Measurements from ENCODE around the gene TEX2. TPM values are rescaled to one million over a fixed set of nuclear protein-coding genes. Genes with fewer than 3 reads are reported as not detected.

Gene TEX2
- total and polyA plus RNA-seq, 2 of the 13 experiments (the other 11 are each of a cell fraction or from before 2014, with no cell fraction given), result 21.4 to 37.7 TPM

- TF ChIP-seq TBX3 (IDR thresholded peaks at IDR 0.05; ENCODE audit: borderline replicate concordance) (no peak), PAX8 (CRISPR knock-in tag; IDR thresholded peaks at IDR 0.05; ENCODE audit: borderline replicate concordance) (no peak), MNT (IDR thresholded peaks at IDR 0.05) (no peak), MXI1 (IDR thresholded peaks at IDR 0.05; ENCODE audit: borderline replicate concordance, low read depth, low read length) (no peak), POGZ (CRISPR knock-in tag; IDR thresholded peaks at IDR 0.05) (no peak), ZC3H13 (CRISPR knock-in tag; IDR thresholded peaks at IDR 0.05) (no peak; the same call in 1 of the 2 replicates), ZNF577 (CRISPR knock-in tag; IDR thresholded peaks at IDR 0.05; ENCODE audit: borderline replicate concordance, low read depth) (no peak), SIN3A (IDR thresholded peaks at IDR 0.05; ENCODE audit: borderline replicate concordance, low read depth, low read length) (peak; percentile 42; the same call in 1 of the 2 replicates), ZNF44 (CRISPR knock-in tag; IDR thresholded peaks at IDR 0.05) (no peak), AGO2 (optimal IDR thresholded peaks at IDR 0.05; ENCODE audit: low read depth, low read length) (no peak), MTF1 (CRISPR knock-in tag; IDR thresholded peaks at IDR 0.05) (no peak), ZNF10 (CRISPR knock-in tag; IDR thresholded peaks at IDR 0.05; ENCODE audit: borderline replicate concordance, low read depth) (no peak), ZNF264 (CRISPR knock-in tag; IDR thresholded peaks at IDR 0.05) (no peak), ZNF839 (CRISPR knock-in tag; IDR thresholded peaks at IDR 0.05; ENCODE audit: borderline replicate concordance) (no peak), SYNCRIP (IDR thresholded peaks at IDR 0.05; ENCODE audit: insufficient read depth, low read depth, low read length) (no peak), ZNF142 (CRISPR knock-in tag; IDR thresholded peaks at IDR 0.05) (no peak), KDM5B (CRISPR knock-in tag; IDR thresholded peaks at IDR 0.05; ENCODE audit: borderline replicate concordance) (no peak), HOXA5 (CRISPR knock-in tag; IDR thresholded peaks at IDR 0.05) (no peak; the same call in 1 of the 2 replicates), ZNF580 (CRISPR knock-in tag; IDR thresholded peaks at IDR 0.05; ENCODE audit: borderline replicate concordance, low read depth) (no peak), U2AF1 (optimal IDR thresholded peaks at IDR 0.05; ENCODE audit: low read depth, low read length) (no peak), ZNF841 (CRISPR knock-in tag; IDR thresholded peaks at IDR 0.05; ENCODE audit: borderline replicate concordance) (no peak), ARID2 (CRISPR knock-in tag; IDR thresholded peaks at IDR 0.05; ENCODE audit: borderline replicate concordance) (no peak), SKI (IDR thresholded peaks at IDR 0.05; ENCODE audit: partially characterized antibody) (no peak), ZNF230 (CRISPR knock-in tag; IDR thresholded peaks at IDR 0.05) (no peak)
These were observed 134.1 kb downstream of the TEX2 start (continued) for GRCh38 chr17:64128787-64129514.

Measured in HepG2 (cell line).